IMR-90 (cell line): ENCODE data around the gene IRF6. TPM values are rescaled to one million over a fixed set of nuclear protein-coding genes. Genes with fewer than 3 reads are reported as not detected.

Source experiments
- ATAC-seq: fragments of 200-7000 bp; cut with Tn5 transposase; 2 replicates; pipeline ENCODE4 v1.9.1; 2020; ENCODE audit warnings: low read depth, mild to moderate bottlenecking, moderate library complexity
- BruUV-seq: library from RNA; stranded (reverse); fragments of 400-500 nt; replicated peaks from 2 replicates; lab custom pipeline; 2021; lab: Mats Ljungman, UMichigan
- CTCF ChIA-PET: fragments of 300-600 bp; formaldehyde crosslinking; extraction: SDS; loops from one replicate; lab custom pipeline; 2021; ENCODE audit warnings: antibody characterized with exemption; lab: Yijun Ruan, JAX
- POLR2A ChIA-PET: fragments of 300-600 bp; sonication (Branson Sonifier 250); formaldehyde crosslinking; loops from one replicate; lab custom pipeline; 2022; ENCODE audit warnings: antibody characterized with exemption; ENCODE audit not compliant: unreplicated experiment; lab: Charles Lee
- DNase-seq: peaks from one replicate; pipeline ENCODE4 v3.0.0; 2013
- H2AFZ ChIP-seq: replicated peaks from 2 replicates; pipeline ENCODE3; 2013; ENCODE audit warnings: low read length, mild to moderate bottlenecking; ENCODE audit not compliant: poor library complexity
- H2AK5ac ChIP-seq: 2 replicates; pipeline ENCODE4 v1.6.1; 2013; ENCODE audit warnings: low read depth, low read length, inconsistent platforms
- H2AK9ac ChIP-seq: replicated peaks from 2 replicates; pipeline ENCODE3; 2013; ENCODE audit warnings: mild to moderate bottlenecking, low read depth, low read length, moderate library complexity; ENCODE audit not compliant: poor library complexity
- H2BK120ac ChIP-seq: 2 replicates; pipeline ENCODE4 v1.6.1; 2013; ENCODE audit warnings: low read depth, low read length, inconsistent platforms
- H2BK15ac ChIP-seq: 3 replicates; pipeline ENCODE4 v1.6.1; 2013; ENCODE audit warnings: low read depth, low read length, inconsistent platforms
- H2BK20ac ChIP-seq: 2 replicates; pipeline ENCODE4 v1.6.1; 2013; ENCODE audit warnings: low read depth, mild to moderate bottlenecking, inconsistent platforms, low read length, moderate library complexity
- H2BK5ac ChIP-seq: 2 replicates; pipeline ENCODE4 v1.6.1; 2013; ENCODE audit warnings: mild to moderate bottlenecking, low read depth, low read length, inconsistent platforms; ENCODE audit not compliant: poor library complexity, severe bottlenecking
- H3K14ac ChIP-seq: replicated peaks from 2 replicates; pipeline ENCODE4 v1.6.1; 2013; ENCODE audit warnings: low read depth, low read length, inconsistent platforms
- H3K18ac ChIP-seq: 2 replicates; pipeline ENCODE4 v1.6.1; 2013; ENCODE audit warnings: low read depth, low read length, control low read depth
- H3K23ac ChIP-seq: 2 replicates; pipeline ENCODE4 v1.6.1; 2013; ENCODE audit warnings: low read depth, low read length, inconsistent platforms
- H3K27ac ChIP-seq: 2 replicates; pipeline ENCODE4 v1.5.1; 2013; ENCODE audit warnings: mild to moderate bottlenecking, control low read depth, low read length; ENCODE audit not compliant: insufficient read depth
- H3K27me3 ChIP-seq: 2 replicates; pipeline ENCODE4 v1.6.1; 2013; ENCODE audit warnings: low read length; ENCODE audit not compliant: control insufficient read depth, insufficient read depth
- H3K36me3 ChIP-seq: 2 replicates; pipeline ENCODE4 v1.6.1; 2013; ENCODE audit warnings: low read length, mixed read lengths; ENCODE audit not compliant: control insufficient read depth, insufficient read depth
- H3K4ac ChIP-seq: 2 replicates; pipeline ENCODE4 v1.6.1; 2013; ENCODE audit warnings: low read depth, low read length, inconsistent platforms
- H3K4me1 ChIP-seq: 2 replicates; pipeline ENCODE4 v1.6.1; 2013; ENCODE audit warnings: low read length, mixed read lengths; ENCODE audit not compliant: control insufficient read depth, insufficient read depth
- H3K4me2 ChIP-seq: 2 replicates; pipeline ENCODE4 v1.6.1; 2013; ENCODE audit warnings: low read depth, mild to moderate bottlenecking, control low read depth, low read length, moderate library complexity
- H3K4me3 ChIP-seq: 2 replicates; pipeline ENCODE4 v1.5.1; 2013; ENCODE audit warnings: low read depth, mild to moderate bottlenecking, control low read depth, low read length, moderate library complexity; ENCODE audit not compliant: insufficient read depth
- H3K56ac ChIP-seq: 2 replicates; pipeline ENCODE4 v1.6.1; 2013; ENCODE audit warnings: low read length, inconsistent platforms; ENCODE audit not compliant: insufficient read depth; ENCODE audit errors: extremely low read depth
- H3K79me1 ChIP-seq, 2 experiments: 2 replicates each; pipeline ENCODE4 v1.6.1; 2013; ENCODE audit warnings: low read length in 2 of 2, inconsistent platforms in 1 of 2, low read depth in 1 of 2
- H3K9ac ChIP-seq: 2 replicates; pipeline ENCODE4 v1.6.1; 2013; ENCODE audit warnings: low read depth, low read length, control low read depth
- H3K9me1 ChIP-seq: 2 replicates; pipeline ENCODE4 v1.6.1; 2013; ENCODE audit warnings: low read length, inconsistent platforms; ENCODE audit not compliant: insufficient read depth
- H3K9me3 ChIP-seq: 2 replicates; pipeline ENCODE4 v1.6.1; 2013; ENCODE audit warnings: low read length; ENCODE audit not compliant: control insufficient read depth, insufficient read depth
- H4K20me1 ChIP-seq: 2 replicates; pipeline ENCODE4 v1.6.1; 2013; ENCODE audit warnings: low read length, inconsistent platforms; ENCODE audit not compliant: insufficient read depth
- H4K5ac ChIP-seq: 2 replicates; pipeline ENCODE4 v1.6.1; 2013; ENCODE audit warnings: mild to moderate bottlenecking, low read depth, low read length, control low read depth
- H4K8ac ChIP-seq, 2 experiments: 2 replicates each; pipeline ENCODE4 v1.6.1; 2013; ENCODE audit warnings: low read depth in 2 of 2, low read length in 2 of 2, control low read depth in 1 of 2, inconsistent platforms in 1 of 2
- H4K91ac ChIP-seq: 2 replicates; pipeline ENCODE4 v1.6.1; 2013; ENCODE audit warnings: low read depth, low read length, inconsistent platforms; ENCODE audit not compliant: insufficient read depth
- CHD1 ChIP-seq: IDR thresholded peaks from 2 replicates; pipeline ENCODE4 v1.6.1; 2012; ENCODE audit warnings: low read depth, low read length, improper control_type of control experiment
- FOS ChIP-seq: fragments of 150-350 bp; IDR thresholded peaks from 2 replicates; pipeline ENCODE4 v1.6.1; 2016; ENCODE audit warnings: low read depth, low read length
- MXI1 ChIP-seq: IDR thresholded peaks from 2 replicates; pipeline ENCODE4 v1.6.1; 2012; ENCODE audit warnings: low read depth, mild to moderate bottlenecking, low read length, moderate library complexity, borderline replicate concordance
- NFE2L2 ChIP-seq: fragments of 150-350 bp; IDR thresholded peaks from 2 replicates; pipeline ENCODE4 v1.6.1; 2016; ENCODE audit warnings: low read depth, mild to moderate bottlenecking, low read length
- POLR2A ChIP-seq: IDR thresholded peaks from 2 replicates; pipeline ENCODE4 v1.6.1; 2012; ENCODE audit warnings: mild to moderate bottlenecking, low read depth, low read length
- RAD21 ChIP-seq: IDR thresholded peaks from 2 replicates; pipeline ENCODE4 v1.6.1; 2012; ENCODE audit warnings: low read length, improper control_type of control experiment
- RCOR1 ChIP-seq: IDR thresholded peaks from 2 replicates; pipeline ENCODE4 v1.6.1; 2012; ENCODE audit warnings: mild to moderate bottlenecking, low read length, improper control_type of control experiment; ENCODE audit not compliant: insufficient replicate concordance
- SMC3 ChIP-seq: fragments of 150-350 bp; IDR thresholded peaks from 2 replicates; pipeline ENCODE4 v1.6.1; 2016; ENCODE audit warnings: low read depth, mild to moderate bottlenecking, antibody characterized with exemption, low read length, moderate library complexity
- WGBS, 2 experiments: methylation state at CpG; one replicate each; pipeline versions ENCODE4 v1.1.5 to v1.1.7; 2013; ENCODE audit warnings: missing lambda C conversion rate in 2 of 2; ENCODE audit not compliant: insufficient read length in 1 of 2; ENCODE audit errors: extremely low coverage in 2 of 2; 5-methylcytosine and 5-hydroxymethylcytosine counted together
- dilution Hi-C: fragments of 300-500 bp; cut with HindIII; formaldehyde crosslinking; loops from one replicate; pipeline ENCODE4 v1.14.3; 2018; ENCODE audit warnings: low sequenced_read_pairs; ENCODE audit not compliant: unreplicated experiment
- in situ Hi-C: fragments of 300-500 bp; cut with MboI; formaldehyde crosslinking; loops from 3 replicates; pipeline ENCODE4 v1.14.3; 2019; ENCODE audit warnings: low sequenced_read_pairs, inconsistent platforms, mixed read lengths
- intact Hi-C: fragments of 100-400 bp; cut with micrococcal nuclease; formaldehyde crosslinking; loops from 2 replicates; pipeline ENCODE4 v1.10.0; 2022
- polyA plus RNA-seq, 3 experiments: library from polyadenylated mRNA; depleted of rRNA; stranded (reverse); fragments of >200 nt; gene quantifications; 2 replicates each; pipeline ENCODE4 v1.2.3, GENCODE V29; 2012; ENCODE audit warnings: low replicate concordance in 1 of 3
- total RNA-seq: library from RNA; depleted of rRNA; stranded (reverse); fragments of >200 nt; gene quantifications from 2 replicates; pipeline ENCODE4 v1.2.3, GENCODE V29; 2012

The IRF6 gene
- total and polyA plus RNA-seq, 2 of the 4 experiments (the other 2 are of a cell fraction) = 1.2 to 2.9 TPM

- no peak for TF ChIP-seq MXI1
Observed at GRCh38 chr1:209770636-209771415, 35.1 kb downstream of the IRF6 start (continued).

- POLR2A ChIA-PET = no interaction called here
- no peak for DNase-seq
Observed at GRCh38 chr1:209769971-209770370, 36.0 kb downstream of the IRF6 start.

More at GRCh38 chr1:209769971-209770370, 36.0 kb downstream of the IRF6 start:
- no peaks in the 10 kb centered on the region for H4K20me1 ChIP-seq
- no CpG with 5 or more reads among the region's 7 CpGs for WGBS, 2 experiments
- peaks cover 0 to 12% of the 10 kb centered on the region in 2 experiments; a peak in 2 of 4 replicates for H3K79me1 ChIP-seq
- CTCF ChIA-PET = no interaction called here
- no peaks in the 10 kb centered on the region for H3K36me3 ChIP-seq
- H3K9me3 ChIP-seq = no peaks in the 10 kb centered on the region
- intact Hi-C loops (no loop called here), dilution Hi-C loops (no loop called here), in situ Hi-C loops (no loop called here)
- H2BK15ac ChIP-seq = peak overlapping the region; percentile 81
- peak overlapping the region; percentile 85 for H2BK5ac ChIP-seq
- BruUV-seq = no TSS peak
- peak overlapping the region; percentile 88 for H3K27ac ChIP-seq
- peak overlapping the region; percentile 61 for H3K23ac ChIP-seq
- peak overlapping the region; percentile 86 to 92 for H4K8ac ChIP-seq
- H3K27me3 ChIP-seq = no peaks in the 10 kb centered on the region
- H4K91ac ChIP-seq = peak overlapping the region; percentile 82
- TF ChIP-seq RAD21 (no peak), RCOR1 (no peak), CHD1 (no peak), POLR2A (no peak), FOS (no peak), NFE2L2 (no peak), SMC3 (no peak)
- H3K9ac ChIP-seq = no peak overlapping the region
- H4K5ac ChIP-seq = peak overlapping the region; percentile 94
- H3K4ac ChIP-seq = peak overlapping the region; percentile 81
- no peak overlapping the region for H3K4me2 ChIP-seq
- ATAC-seq = no peak
- H3K14ac ChIP-seq = peak overlapping the region; percentile 67
- H2AFZ ChIP-seq = peak overlapping the region; percentile 95
- H3K4me3 ChIP-seq = no peak overlapping the region
- H2BK20ac ChIP-seq = peak overlapping the region; percentile 58
- H3K4me1 ChIP-seq = peaks cover 11% of the 10 kb centered on the region
- H2BK120ac ChIP-seq = peak overlapping the region; percentile 92
- peak overlapping the region; percentile 80; the same call in 1 of the 2 replicates for H3K18ac ChIP-seq
- peaks cover 25% of the 10 kb centered on the region for H3K9me1 ChIP-seq
- H2AK9ac ChIP-seq = peak overlapping the region; percentile 89
- H3K56ac ChIP-seq = peak overlapping the region; percentile 76; the same call in 1 of the 2 replicates
- H2AK5ac ChIP-seq = peak overlapping the region; percentile 91
